GM10266 (cell line): ENCODE data around the gene CKM.
"Not testable (repeated sequence)": the region's sequence is repeated elsewhere in the genome, so short reads cannot be mapped to it uniquely, and the experiment has no call there.

Experiments used
- DNase-seq: peaks from one replicate; pipeline ENCODE4 v3.0.0; 2012; ENCODE audit errors: extremely low spot score
- CTCF ChIP-seq: IDR thresholded peaks from 2 replicates; pipeline ENCODE4 v1.5.1; 2012; ENCODE audit warnings: mild to moderate bottlenecking, low read depth; ENCODE audit not compliant: control insufficient read depth, insufficient read depth; ENCODE audit errors: missing control alignments

Gene CKM

GRCh38 chr19:45315304-45315703 is 7.4 kb downstream of the CKM start:
- no peak for TF ChIP-seq CTCF
- DNase-seq, result no peak

GRCh38 chr19:45314708-45315245 is 7.9 kb downstream of the CKM start:
- TF ChIP-seq CTCF, result no peak

GRCh38 chr19:45312285-45312684 is 10.4 kb downstream of the CKM start:
- not testable (repeated sequence) for DNase-seq

More at GRCh38 chr19:45314708-45315245, 7.9 kb downstream of the CKM start:
- no peak for DNase-seq

- no peak for TF ChIP-seq CTCF
- DNase-seq, result no peak
These were observed 11.1 kb downstream of the CKM start for GRCh38 chr19:45311621-45312020.

GRCh38 chr19:45309322-45309721 is 13.4 kb downstream of the CKM start:
- DNase-seq, result not testable (repeated sequence)

GRCh38 chr19:45307361-45307760 is 15.3 kb downstream of the CKM start:
- no peak for TF ChIP-seq CTCF

GRCh38 chr19:45306518-45307027 is 16.1 kb downstream of the CKM start:
- no peak for DNase-seq

More at GRCh38 chr19:45307361-45307760, 15.3 kb downstream of the CKM start:
- DNase-seq, result no peak

GRCh38 chr19:45306040-45306439 is 16.6 kb downstream of the CKM start:
- TF ChIP-seq CTCF, result no peak
- DNase-seq, result no peak

More at GRCh38 chr19:45306518-45307027, 16.1 kb downstream of the CKM start:
- no peak for TF ChIP-seq CTCF
